Lung (tissue), 12 donors: ENCODE measurements around the gene LRRC25. TPM values are rescaled to one million over a fixed set of nuclear protein-coding genes. Genes with fewer than 3 reads are reported as not detected.

Experiments used
- ATAC-seq: fragments of 200-7000 bp; cut with Tn5 transposase; one replicate; pipeline ENCODE4 v1.9.1; 2020; ENCODE audit warnings: moderate number of reproducible peaks; ENCODE audit not compliant: insufficient read depth, low FRiP score
- DNase-seq, 3 donors: peaks; one replicate each; pipeline ENCODE4 v3.0.0-alpha.2; 2013 to 2017
- H3K27ac ChIP-seq, 2 donors: one replicate each; pipeline ENCODE4 v1.5.1; 2013; ENCODE audit warnings: mild to moderate bottlenecking in 2 of 2, moderate library complexity in 2 of 2, control low read depth in 1 of 2, inconsistent platforms in 1 of 2, low read depth in 1 of 2, low read length in 1 of 2
- H3K27me3 ChIP-seq, 3 donors: one replicate each; pipeline ENCODE4 v1.5.1; 2013; ENCODE audit warnings: low read length in 2 of 3; ENCODE audit not compliant: control insufficient read depth in 3 of 3, insufficient read depth in 3 of 3
- H3K36me3 ChIP-seq, 4 donors: one replicate each; pipeline ENCODE4 v1.5.1; 2013; ENCODE audit warnings: low read length in 4 of 4, mild to moderate bottlenecking in 1 of 4, moderate library complexity in 1 of 4; ENCODE audit not compliant: control insufficient read depth in 4 of 4, insufficient read depth in 4 of 4
- H3K4me1 ChIP-seq, 5 donors: one replicate each; pipeline ENCODE4 v1.5.1; 2013; ENCODE audit warnings: low read length in 5 of 5, mild to moderate bottlenecking in 2 of 5, moderate library complexity in 1 of 5; ENCODE audit not compliant: control insufficient read depth in 5 of 5, insufficient read depth in 5 of 5
- H3K4me3 ChIP-seq: one replicate; pipeline ENCODE4 v1.5.1; 2013; ENCODE audit warnings: mild to moderate bottlenecking, control low read depth, moderate library complexity
- H3K9ac ChIP-seq, 2 donors: one replicate each; pipeline ENCODE4 v1.5.1; 2013; ENCODE audit warnings: low read length in 2 of 2, control low read depth in 1 of 2; ENCODE audit not compliant: insufficient read depth in 1 of 2
- H3K9me3 ChIP-seq, 4 donors: one replicate each; pipeline ENCODE4 v1.5.1; 2013; ENCODE audit warnings: low read length in 3 of 4, mild to moderate bottlenecking in 1 of 4, moderate library complexity in 1 of 4; ENCODE audit not compliant: control insufficient read depth in 4 of 4, insufficient read depth in 3 of 4
- WGBS, 2 donors: extraction: QIAGEN DNeasy Blood & Tissue Kit; methylation state at CpG; one replicate each; pipeline ENCODE4 v1.1.7; 2013; 5-methylcytosine and 5-hydroxymethylcytosine counted together
- polyA plus RNA-seq, 2 donors: library from polyadenylated mRNA; stranded (reverse); fragments of 200-250 nt; gene quantifications; one replicate each; pipeline ENCODE4 v1.2.1, GENCODE V29; 2013
- total RNA-seq, 2 donors: library from RNA; depleted of rRNA in 1 of 2; stranded (reverse); fragments of >200 nt in 1 of 2; gene quantifications; one replicate each; pipeline ENCODE4 v1.2.1, GENCODE V29; 2014 to 2021
- TF ChIP-seq, protein P1 (sequence below): IDR thresholded peaks from 2 replicates; pipeline ENCODE4 v1.5.1; 2012; ENCODE audit warnings: mild to moderate bottlenecking; ENCODE audit errors: control extremely low read depth, extremely low read depth
- donor health status: control.
- donor health status: control.
- donor health status: Bipolar disorder and iron deficiency.
- donor health status: healthy.
- donor health status: DM: yes; HTN: yes; CAD: no.

The LRRC25 gene
- total and polyA plus RNA-seq, 4 donors: 8.5 to 119 (median 27.0) TPM

DNA sequence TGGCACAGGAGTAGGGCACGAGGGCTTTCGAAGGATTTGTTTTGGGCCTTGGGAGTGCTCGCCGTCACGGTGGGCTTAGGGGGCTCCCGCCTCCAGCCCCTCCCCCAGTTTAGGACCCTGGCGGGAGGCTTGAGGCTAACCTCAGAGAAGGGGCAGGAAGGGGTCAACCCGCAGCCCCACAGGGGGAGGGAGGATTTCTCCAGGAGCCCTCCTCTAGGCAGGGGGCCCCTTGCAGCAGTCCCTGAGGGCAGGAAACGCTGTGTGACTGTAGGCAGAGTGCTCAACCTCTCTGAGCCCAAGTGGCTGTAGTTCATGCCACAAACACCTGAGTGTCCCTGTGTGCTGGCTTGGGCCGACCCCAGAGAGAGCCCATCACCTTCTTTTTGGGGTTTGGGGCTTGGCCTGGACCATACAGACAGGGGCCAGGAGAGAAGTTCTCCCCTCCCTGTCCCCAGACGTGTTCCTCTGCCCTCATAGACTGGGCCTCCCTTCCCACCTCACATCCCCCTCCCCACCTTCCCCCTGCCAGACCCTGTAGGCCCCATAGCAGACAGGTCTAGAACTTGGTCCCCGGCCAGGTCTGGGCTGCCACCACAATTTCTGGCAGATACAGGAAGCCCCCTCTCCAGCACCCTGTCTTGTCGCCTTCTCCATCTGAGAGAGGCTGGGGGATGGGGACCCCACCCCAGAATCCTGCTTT, 32.4 kb upstream of the LRRC25 start:
- Histone ChIP-seq H3K27ac (peak overlapping the region in 1 of 2 donors; percentile 20), H3K36me3 (peaks cover 0 to 11% (median 0%) of the 10 kb centered on the region in 4 donors), H3K27me3 (no peaks in the 10 kb centered on the region), H3K4me1 (peaks cover 0 to 40% (median 20%) of the 10 kb centered on the region in 5 donors), H3K9me3 (no peaks in the 10 kb centered on the region), H3K4me3 (no peak overlapping the region), H3K9ac (no peak overlapping the region)
- TF ChIP-seq, protein P1, sequence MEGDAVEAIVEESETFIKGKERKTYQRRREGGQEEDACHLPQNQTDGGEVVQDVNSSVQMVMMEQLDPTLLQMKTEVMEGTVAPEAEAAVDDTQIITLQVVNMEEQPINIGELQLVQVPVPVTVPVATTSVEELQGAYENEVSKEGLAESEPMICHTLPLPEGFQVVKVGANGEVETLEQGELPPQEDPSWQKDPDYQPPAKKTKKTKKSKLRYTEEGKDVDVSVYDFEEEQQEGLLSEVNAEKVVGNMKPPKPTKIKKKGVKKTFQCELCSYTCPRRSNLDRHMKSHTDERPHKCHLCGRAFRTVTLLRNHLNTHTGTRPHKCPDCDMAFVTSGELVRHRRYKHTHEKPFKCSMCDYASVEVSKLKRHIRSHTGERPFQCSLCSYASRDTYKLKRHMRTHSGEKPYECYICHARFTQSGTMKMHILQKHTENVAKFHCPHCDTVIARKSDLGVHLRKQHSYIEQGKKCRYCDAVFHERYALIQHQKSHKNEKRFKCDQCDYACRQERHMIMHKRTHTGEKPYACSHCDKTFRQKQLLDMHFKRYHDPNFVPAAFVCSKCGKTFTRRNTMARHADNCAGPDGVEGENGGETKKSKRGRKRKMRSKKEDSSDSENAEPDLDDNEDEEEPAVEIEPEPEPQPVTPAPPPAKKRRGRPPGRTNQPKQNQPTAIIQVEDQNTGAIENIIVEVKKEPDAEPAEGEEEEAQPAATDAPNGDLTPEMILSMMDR: no peak
- WGBS, 2 donors: 27 to 47% methylated on average over 12 to 13 of the region's 13 CpGs
- DNase-seq (peak in 1 of 3 donors; percentile 16), ATAC-seq (no peak)

DNA sequence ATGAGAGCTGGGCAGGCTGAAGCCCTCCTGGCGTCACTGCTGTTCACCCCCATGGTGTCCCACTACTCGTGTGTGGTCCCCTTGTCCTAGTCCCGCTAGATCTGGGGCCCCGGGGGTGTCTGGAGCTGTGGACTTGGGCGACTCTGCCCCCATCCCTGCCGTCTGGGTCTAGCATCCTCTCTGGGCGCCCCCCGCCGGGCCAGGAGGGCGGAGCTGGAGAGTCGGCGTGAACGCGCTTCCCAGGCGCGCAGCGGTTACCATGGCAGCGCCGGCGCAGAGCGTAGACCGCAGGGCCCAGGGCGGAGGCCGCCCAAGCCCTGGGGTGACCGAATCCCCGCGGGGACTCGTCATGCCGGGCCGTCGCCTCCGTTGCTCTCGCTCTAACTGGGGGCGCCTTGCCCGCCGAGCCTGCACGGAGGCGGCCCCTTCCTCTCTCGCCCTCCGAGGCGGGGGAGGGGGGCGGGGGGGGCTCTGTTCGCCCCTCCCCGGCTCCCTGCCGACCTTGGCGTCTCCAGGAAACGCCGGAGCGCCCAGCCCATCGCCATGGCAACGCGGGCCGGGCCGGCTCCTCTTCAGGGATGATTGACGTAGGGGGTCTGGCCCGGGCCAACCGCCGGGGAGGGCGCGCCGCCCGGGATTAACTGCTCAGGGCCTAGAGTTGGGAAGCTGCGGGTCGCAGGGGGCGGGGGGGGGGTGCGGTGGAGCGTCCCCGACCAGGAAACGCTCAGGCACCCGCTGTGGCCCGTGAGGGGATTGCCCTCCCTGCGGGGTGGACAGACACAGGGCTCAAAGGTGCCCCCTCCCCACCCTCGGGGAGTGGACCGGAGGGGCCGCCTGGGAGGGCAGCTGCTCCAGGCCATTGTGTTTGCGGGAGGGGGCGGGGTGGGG, 31.6 kb upstream of the LRRC25 start:
- H3K9me3 ChIP-seq: no peaks in the 10 kb centered on the region
- no peak overlapping the region for H3K4me3 ChIP-seq
- no peaks in the 10 kb centered on the region for H3K27me3 ChIP-seq
- no peak overlapping the region for H3K9ac ChIP-seq
- DNase-seq (peak; percentile 92 to 93 (median 92)), ATAC-seq (peak; percentile 55)
- TF ChIP-seq, protein P1: no peak
- peaks cover 0 to 11% (median 0%) of the 10 kb centered on the region in 4 donors for H3K36me3 ChIP-seq
- 3 to 6% methylated on average over 62 to 77 of the region's 77 CpGs for WGBS, 2 donors
- peaks cover 0 to 35% (median 20%) of the 10 kb centered on the region in 5 donors for H3K4me1 ChIP-seq
- peak overlapping the region in 1 of 2 donors; percentile 48 for H3K27ac ChIP-seq

DNA sequence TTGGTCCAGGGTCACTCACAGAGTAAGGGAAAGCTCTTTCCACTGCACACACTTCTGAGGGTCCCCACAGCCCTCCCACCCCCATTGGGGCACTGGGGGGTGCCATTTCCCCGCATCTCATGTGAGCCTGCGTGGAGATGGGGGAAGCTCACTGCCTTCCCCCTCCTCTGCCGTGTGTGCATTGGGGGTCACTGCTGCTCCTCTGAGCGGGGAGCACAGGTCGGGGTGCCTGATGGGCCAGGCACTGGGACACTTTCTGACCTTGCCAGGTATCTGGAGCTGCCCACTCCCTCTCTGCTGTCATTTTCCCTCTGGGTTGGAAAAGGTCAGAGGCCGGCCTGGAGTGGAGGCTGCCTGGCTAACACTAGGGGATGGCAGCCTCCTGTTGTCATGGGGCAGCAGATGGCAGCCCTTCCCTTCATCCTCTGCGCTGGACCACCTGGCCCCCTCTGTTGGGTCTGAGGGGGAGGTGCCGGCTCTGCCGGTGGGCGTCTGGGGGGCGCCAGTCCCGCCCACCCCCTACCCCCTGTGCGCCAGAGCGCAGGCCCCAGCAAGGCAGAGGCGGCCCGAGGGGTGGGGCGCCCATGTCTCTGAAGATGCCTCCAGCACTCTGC, 30.9 kb upstream of the LRRC25 start:
- 73 to 79% methylated on average over 16 to 17 of the region's 17 CpGs for WGBS, 2 donors
- ATAC-seq (no peak), DNase-seq (no peak)
- no peak overlapping the region for H3K4me3 ChIP-seq
- H3K27me3 ChIP-seq: no peaks in the 10 kb centered on the region
- peak overlapping the region in 1 of 2 donors; percentile 48 for H3K27ac ChIP-seq
- TF ChIP-seq, protein P1: no peak
- H3K9ac ChIP-seq: no peak overlapping the region
- peaks cover 0 to 36% (median 15%) of the 10 kb centered on the region in 5 donors for H3K4me1 ChIP-seq
- H3K36me3 ChIP-seq: peaks cover 0 to 11% (median 0%) of the 10 kb centered on the region in 4 donors
- no peaks in the 10 kb centered on the region for H3K9me3 ChIP-seq
